CD4-positive, alpha-beta memory T cell (primary cell): ENCODE results near the gene MEGF11. TPM values are rescaled to one million over a fixed set of nuclear protein-coding genes. Genes with fewer than 3 reads are reported as not detected.

Experiments
- CTCF ChIA-PET: fragments of 350-600 bp; sonication (Branson Sonifier 250); formaldehyde crosslinking; loops from one replicate; lab custom pipeline; 2021; ENCODE audit warnings: inconsistent platforms; ENCODE audit not compliant: partially characterized antibody; lab: Charles Lee
- POLR2A ChIA-PET: fragments of 350-600 bp; sonication (Branson Sonifier 250); formaldehyde crosslinking; loops from one replicate; lab custom pipeline; 2021; ENCODE audit not compliant: partially characterized antibody; lab: Charles Lee
- DNase-seq, 5 donors: peaks; one replicate each; pipeline versions ENCODE4 v3.0.0 to v3.0.0-alpha.2; 2020 to 2022; ENCODE audit warnings: mixed read lengths in 1 of 5
- H3K27ac ChIP-seq: one replicate; pipeline ENCODE4 v1.7.0; 2013; ENCODE audit warnings: low read depth, low read length
- H3K27me3 ChIP-seq: 2 replicates; pipeline ENCODE4 v1.7.0; 2013; ENCODE audit warnings: mild to moderate bottlenecking, low read length, moderate library complexity; ENCODE audit not compliant: insufficient read depth
- H3K36me3 ChIP-seq: 2 replicates; pipeline ENCODE4 v1.7.0; 2013; ENCODE audit warnings: mild to moderate bottlenecking, low read length, moderate library complexity; ENCODE audit not compliant: insufficient read depth
- H3K4me1 ChIP-seq: 2 replicates; pipeline ENCODE4 v1.7.0; 2013; ENCODE audit warnings: mild to moderate bottlenecking, low read length, moderate library complexity; ENCODE audit not compliant: insufficient read depth
- H3K4me3 ChIP-seq, 2 donors: one replicate each; pipeline ENCODE4 v1.7.0; 2013; ENCODE audit warnings: low read length in 2 of 2, mild to moderate bottlenecking in 1 of 2
- H3K9me3 ChIP-seq, 2 donors: one replicate each; pipeline ENCODE4 v1.7.0; 2013; ENCODE audit warnings: low read length in 2 of 2, control low read depth in 1 of 2; ENCODE audit not compliant: control insufficient read depth in 1 of 2
- H3K27ac Mint-ChIP-seq, 7 donors: one replicate each; pipeline ENCODE4 v1.8.0; 2020 to 2021; ENCODE audit warnings: mixed read lengths in 7 of 7, mild to moderate bottlenecking in 6 of 7, inconsistent platforms in 3 of 7, moderate library complexity in 3 of 7
- H3K27me3 Mint-ChIP-seq, 2 donors: one replicate each; pipeline ENCODE4 v1.8.0; 2020 to 2021; ENCODE audit warnings: mixed read lengths in 2 of 2
- H3K36me3 Mint-ChIP-seq, 2 donors: one replicate each; pipeline ENCODE4 v1.8.0; 2020 to 2021; ENCODE audit warnings: mixed read lengths in 2 of 2, inconsistent platforms in 1 of 2, mild to moderate bottlenecking in 1 of 2
- H3K4me1 Mint-ChIP-seq, 4 donors: one replicate each; pipeline ENCODE4 v1.8.0; 2020 to 2021; ENCODE audit warnings: mixed read lengths in 4 of 4, mild to moderate bottlenecking in 1 of 4
- H3K4me3 Mint-ChIP-seq, 8 donors: one replicate each; pipeline ENCODE4 v1.8.0; 2020 to 2021; ENCODE audit warnings: mixed read lengths in 8 of 8, mild to moderate bottlenecking in 7 of 8, moderate library complexity in 6 of 8, inconsistent platforms in 3 of 8
- H3K9me3 Mint-ChIP-seq, 8 donors: one replicate each; pipeline ENCODE4 v1.8.0; 2020 to 2021; ENCODE audit warnings: mixed read lengths in 8 of 8, mild to moderate bottlenecking in 5 of 8, inconsistent platforms in 3 of 8, moderate library complexity in 1 of 8
- intact Hi-C: fragments of 100-400 bp; cut with micrococcal nuclease; formaldehyde crosslinking; loops from one replicate; pipeline ENCODE4 v1.15.1; 2023
- polyA plus RNA-seq, 2 donors: library from polyadenylated mRNA; unstranded; fragments of 300-500 nt; fragmentation: Illumina TruSeq; gene quantifications; one replicate each; pipeline ENCODE4 v1.2.3, GENCODE V29; 2021
- total RNA-seq, 2 experiments: library from RNA; stranded (reverse); gene quantifications; one replicate each; pipeline ENCODE4 v1.2.3, GENCODE V29; 2021

The MEGF11 gene
- total and polyA plus RNA-seq, 4 experiments from 2014 or later, result 0.69 TPM; not detected in 3

DNA sequence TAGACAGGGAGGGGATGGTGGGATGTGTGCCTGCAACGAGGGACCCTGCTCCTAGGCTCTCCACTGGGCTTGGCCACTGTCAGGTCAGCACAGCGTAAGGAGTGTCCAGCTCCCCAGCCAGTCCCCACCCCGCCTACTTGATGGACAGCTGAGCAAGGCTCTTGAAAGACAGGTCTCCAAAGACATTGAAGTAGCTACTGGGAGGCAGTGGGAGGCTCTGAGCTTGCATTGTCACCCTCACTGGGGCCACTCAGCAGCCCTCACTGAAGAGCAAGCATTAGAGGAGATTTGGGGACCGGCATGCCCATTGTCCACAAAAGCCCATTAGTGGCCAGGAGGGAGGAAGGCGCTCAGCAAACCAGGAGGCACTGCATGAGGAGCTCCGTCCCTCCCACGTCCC lies 146.5 kb downstream of the MEGF11 start:
- no peaks in the 10 kb centered on the region for H3K27me3 ChIP-seq

DNA sequence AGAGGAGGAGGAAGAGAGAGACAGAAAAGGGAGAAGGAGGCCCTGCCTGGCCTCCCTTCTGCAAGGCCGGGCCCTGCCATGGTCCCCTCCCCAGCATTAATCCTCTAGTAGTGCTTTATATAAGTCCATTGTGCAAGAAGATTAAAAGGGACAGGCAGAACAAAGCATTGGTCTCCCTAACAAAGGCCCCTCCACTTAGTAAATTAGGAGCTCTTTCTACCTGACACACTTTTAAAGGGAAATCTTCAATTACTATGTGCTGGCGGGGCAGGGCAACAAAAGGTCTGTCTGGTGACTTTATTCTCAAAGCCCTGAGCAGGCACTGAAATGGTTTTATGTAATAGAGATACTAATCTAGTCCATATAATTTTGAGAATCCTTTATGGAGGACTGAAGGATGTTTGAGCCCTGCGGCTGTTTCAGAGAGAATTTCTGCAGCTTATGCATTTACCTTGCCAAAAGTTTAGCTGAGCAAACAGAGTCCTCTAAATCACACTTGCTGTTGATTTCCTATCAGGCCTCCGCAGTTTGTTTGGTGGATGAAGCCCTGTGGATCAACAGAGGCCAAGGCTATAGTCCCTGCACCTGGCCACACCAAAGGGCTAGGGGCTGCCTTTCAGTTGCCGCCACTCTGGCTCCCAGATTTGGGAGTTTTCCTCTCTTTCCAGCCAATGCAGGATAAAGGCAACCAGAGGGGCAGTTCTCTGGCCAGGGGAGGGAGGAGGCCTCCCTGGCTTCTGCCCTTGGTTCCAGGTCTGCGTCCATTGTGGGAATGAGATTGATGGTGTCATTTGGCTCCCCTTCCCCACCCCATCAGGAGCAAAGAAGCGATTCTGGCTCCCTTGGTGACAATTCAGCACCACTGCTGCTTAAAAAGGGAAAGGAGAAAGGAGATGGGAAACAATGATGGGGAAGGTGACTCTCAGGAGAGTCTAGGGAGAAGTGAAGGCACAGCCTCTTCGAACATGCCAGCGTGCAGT lies 148.0 kb downstream of the MEGF11 start:
- CTCF ChIA-PET, result no interaction called here
- H3K27ac Mint-ChIP-seq, result no peak overlapping the region
- no peaks in the 10 kb centered on the region for H3K36me3 Mint-ChIP-seq
- Histone ChIP-seq H3K27me3 (no peaks in the 10 kb centered on the region), H3K4me3 (no peak overlapping the region), H3K36me3 (no peaks in the 10 kb centered on the region), H3K9me3 (no peaks in the 10 kb centered on the region), H3K4me1 (no peaks in the 10 kb centered on the region), H3K27ac (no peak overlapping the region)
- no peak overlapping the region for H3K4me3 Mint-ChIP-seq
- H3K4me1 Mint-ChIP-seq, result peaks cover 0 to 6% (median 0%) of the 10 kb centered on the region in 4 donors
- intact Hi-C loops, result no loop called here
- no peaks in the 10 kb centered on the region for H3K9me3 Mint-ChIP-seq
- no peak for DNase-seq
- POLR2A ChIA-PET, result no interaction called here
- H3K27me3 Mint-ChIP-seq, result peaks cover 10 to 25% of the 10 kb centered on the region in 2 donors

More for the DNA sequence above, 146.5 kb downstream of the MEGF11 start:
- ChIA-PET CTCF (no interaction called here), POLR2A (no interaction called here)
- Histone ChIP-seq H3K36me3 (no peaks in the 10 kb centered on the region), H3K9me3 (no peaks in the 10 kb centered on the region), H3K27ac (no peak overlapping the region), H3K4me3 (no peak overlapping the region), H3K4me1 (no peaks in the 10 kb centered on the region)
- no peak overlapping the region for H3K27ac Mint-ChIP-seq
- H3K27me3 Mint-ChIP-seq, result peaks cover 8 to 24% of the 10 kb centered on the region in 2 donors
- H3K4me1 Mint-ChIP-seq, result no peaks in the 10 kb centered on the region
- H3K4me3 Mint-ChIP-seq, result no peak overlapping the region
- intact Hi-C loops, result no loop called here
- H3K36me3 Mint-ChIP-seq, result no peaks in the 10 kb centered on the region
- H3K9me3 Mint-ChIP-seq, result no peaks in the 10 kb centered on the region
- no peak for DNase-seq

DNA sequence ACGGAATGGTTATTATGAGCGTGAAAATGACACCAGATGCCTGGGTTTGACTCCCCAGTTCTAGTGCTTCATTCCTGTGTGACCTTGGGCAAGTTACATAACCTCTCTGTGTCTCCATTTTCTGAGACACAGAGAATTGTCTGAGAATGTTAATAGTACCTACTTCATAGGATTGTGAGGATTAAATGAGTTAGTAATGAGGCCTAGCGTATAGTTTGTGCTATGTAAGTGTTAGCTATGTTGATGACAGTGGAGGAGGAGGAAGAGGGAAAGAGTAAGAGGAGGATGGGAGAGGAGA lies 150.3 kb downstream of the MEGF11 start:
- H3K27me3 Mint-ChIP-seq, result peaks cover 7 to 20% of the 10 kb centered on the region in 2 donors
- DNase-seq, result no peak
- CTCF ChIA-PET, result no interaction called here
- Histone ChIP-seq H3K36me3 (no peaks in the 10 kb centered on the region), H3K4me3 (no peak overlapping the region), H3K9me3 (no peaks in the 10 kb centered on the region), H3K4me1 (no peaks in the 10 kb centered on the region), H3K27ac (no peak overlapping the region), H3K27me3 (no peaks in the 10 kb centered on the region)
- H3K36me3 Mint-ChIP-seq, result no peaks in the 10 kb centered on the region
- H3K4me3 Mint-ChIP-seq, result no peak overlapping the region
- POLR2A ChIA-PET, result no interaction called here
- no peaks in the 10 kb centered on the region for H3K9me3 Mint-ChIP-seq
- no peak overlapping the region for H3K27ac Mint-ChIP-seq
- intact Hi-C loops, result no loop called here
- H3K4me1 Mint-ChIP-seq, result peaks cover 0 to 6% (median 0%) of the 10 kb centered on the region in 4 donors

DNA sequence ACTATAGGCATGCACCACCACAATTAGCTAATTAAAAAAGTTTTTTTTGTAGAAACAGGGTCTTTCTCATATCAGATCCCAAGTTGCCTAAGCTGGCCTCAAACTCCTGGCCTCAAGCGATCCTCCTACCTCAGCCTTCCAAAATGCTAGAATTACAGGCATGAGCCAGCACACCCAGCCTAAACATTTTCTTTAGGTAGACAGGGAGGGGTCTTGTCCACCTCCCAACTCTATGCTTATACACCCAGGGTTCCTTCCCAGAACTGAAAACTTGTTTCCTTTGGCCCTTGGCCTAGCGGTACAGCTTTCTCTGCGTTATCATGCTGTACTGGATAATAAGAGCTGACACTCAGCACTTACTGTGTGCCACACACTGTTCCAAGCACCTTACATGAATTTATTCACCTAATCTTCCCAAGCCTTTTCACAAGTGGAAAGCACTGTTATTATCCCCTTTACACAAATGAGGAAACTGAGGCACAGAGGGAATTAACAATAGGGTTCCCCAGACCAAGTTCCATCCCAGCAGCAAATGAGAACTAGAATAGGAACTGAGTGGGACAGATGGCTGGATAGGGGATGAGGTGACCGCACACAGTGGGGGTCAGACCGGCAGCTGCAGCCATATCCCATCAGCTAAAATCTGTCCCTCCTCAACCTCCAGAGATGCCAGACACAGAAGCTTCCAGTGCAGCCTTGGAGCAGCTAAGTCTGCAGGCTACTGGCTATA lies 150.8 kb downstream of the MEGF11 start:
- H3K27me3 Mint-ChIP-seq, result peaks cover 5 to 17% of the 10 kb centered on the region in 2 donors
- H3K4me1 ChIP-seq, result no peaks in the 10 kb centered on the region
- no peak for DNase-seq
- peaks cover 0 to 6% (median 0%) of the 10 kb centered on the region in 4 donors for H3K4me1 Mint-ChIP-seq
- no peak overlapping the region for H3K27ac Mint-ChIP-seq
- intact Hi-C loops, result no loop called here
- H3K9me3 Mint-ChIP-seq, result no peaks in the 10 kb centered on the region
- H3K36me3 ChIP-seq, result no peaks in the 10 kb centered on the region
- H3K9me3 ChIP-seq, result no peaks in the 10 kb centered on the region
- ChIA-PET CTCF (no interaction called here), POLR2A (no interaction called here)
- H3K4me3 Mint-ChIP-seq, result no peak overlapping the region
- no peak overlapping the region for H3K27ac ChIP-seq
- H3K36me3 Mint-ChIP-seq, result no peaks in the 10 kb centered on the region
- no peaks in the 10 kb centered on the region for H3K27me3 ChIP-seq
- H3K4me3 ChIP-seq, result no peak overlapping the region

DNA sequence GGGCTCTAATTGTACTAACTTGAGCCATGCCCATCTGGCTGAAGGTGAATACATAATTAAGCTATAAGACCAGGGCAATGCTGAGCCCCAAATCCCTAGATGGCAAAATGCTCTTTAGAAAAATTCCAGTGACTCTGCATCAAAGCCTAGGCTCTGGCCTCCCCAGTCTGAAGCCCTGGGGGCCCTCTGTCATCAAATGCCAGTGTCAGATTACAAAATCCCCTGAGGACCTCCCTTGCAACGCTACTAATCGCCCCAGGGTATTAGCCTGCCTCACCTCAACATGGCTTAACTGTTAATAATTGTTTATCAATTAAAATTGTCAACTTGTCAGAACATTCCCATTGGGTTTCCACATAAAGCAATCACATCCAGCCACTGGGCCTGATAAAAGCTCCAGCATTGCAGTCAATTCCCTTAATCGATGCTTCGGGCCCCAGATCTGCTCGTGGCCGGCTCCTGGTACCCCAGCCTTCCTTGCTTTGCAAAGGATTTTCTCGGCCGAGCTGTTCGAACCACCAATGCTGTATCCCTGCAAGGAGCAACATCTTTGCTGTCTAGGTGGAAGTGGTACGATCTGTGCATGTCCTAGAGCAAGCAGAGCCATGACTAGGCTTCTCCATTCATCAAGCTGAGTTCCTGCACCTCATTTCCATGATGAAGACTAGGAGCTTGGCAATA lies 151.7 kb downstream of the MEGF11 start:
- ChIA-PET CTCF (no interaction called here), POLR2A (interaction anchor here (0.6 kb wide), 1 partner anchor 233 kb away, joined by 3 read pairs; no protein-coding TSS in a partner anchor)
- Mint-ChIP-seq H3K9me3 (no peaks in the 10 kb centered on the region), H3K4me3 (no peak overlapping the region), H3K4me1 (peaks cover 0 to 6% (median 0%) of the 10 kb centered on the region in 4 donors), H3K27me3 (peaks cover 5 to 14% of the 10 kb centered on the region in 2 donors), H3K36me3 (no peaks in the 10 kb centered on the region), H3K27ac (no peak overlapping the region)
- Histone ChIP-seq H3K27me3 (no peaks in the 10 kb centered on the region), H3K4me3 (no peak overlapping the region), H3K36me3 (no peaks in the 10 kb centered on the region), H3K27ac (no peak overlapping the region), H3K9me3 (no peaks in the 10 kb centered on the region), H3K4me1 (no peaks in the 10 kb centered on the region)
- intact Hi-C loops, result no loop called here
- no peak for DNase-seq

DNA sequence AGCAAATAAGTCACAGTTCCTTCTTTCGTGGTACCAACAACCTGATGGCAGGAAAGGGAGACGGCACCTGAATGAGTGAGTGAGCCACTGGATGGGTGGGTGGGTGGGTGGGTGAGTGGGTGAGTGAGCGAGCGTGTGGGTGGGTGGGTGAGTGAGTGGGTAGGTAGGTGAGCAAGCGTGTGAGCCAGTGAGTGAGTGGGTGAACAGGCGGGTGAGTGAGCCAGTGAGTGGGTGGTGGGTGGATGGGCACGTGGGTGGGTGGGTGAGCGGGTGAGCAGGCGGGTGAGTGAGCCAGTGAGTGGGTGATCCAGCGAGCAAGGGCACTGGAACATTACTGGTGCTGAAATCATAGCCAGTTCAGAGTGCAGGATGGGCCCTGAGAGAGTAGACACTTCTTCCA lies 152.8 kb downstream of the MEGF11 start:
- Mint-ChIP-seq H3K36me3 (no peaks in the 10 kb centered on the region), H3K27me3 (peaks cover 2 to 8% of the 10 kb centered on the region in 2 donors), H3K9me3 (no peaks in the 10 kb centered on the region), H3K4me3 (no peak overlapping the region), H3K27ac (no peak overlapping the region), H3K4me1 (peaks cover 0 to 6% (median 0%) of the 10 kb centered on the region in 4 donors)
- ChIA-PET POLR2A (no interaction called here), CTCF (no interaction called here)
- H3K9me3 ChIP-seq, result no peaks in the 10 kb centered on the region
- no peak overlapping the region for H3K27ac ChIP-seq
- H3K36me3 ChIP-seq, result no peaks in the 10 kb centered on the region
- intact Hi-C loops, result no loop called here
- no peaks in the 10 kb centered on the region for H3K27me3 ChIP-seq
- H3K4me1 ChIP-seq, result no peaks in the 10 kb centered on the region
- no peak for DNase-seq
- no peak overlapping the region for H3K4me3 ChIP-seq
